ENCODE data around the gene SLC35E2B. TPM values are rescaled to one million over a fixed set of nuclear protein-coding genes. Genes with fewer than 3 reads are reported as not detected.
"Not testable (repeated sequence)": the region's sequence is repeated elsewhere in the genome, so short reads cannot be mapped to it uniquely, and the experiment has no call there.

SLC35E2B gene
- total RNA-seq, 3 donors from 2014 or later (not counting 1 experiment from before 2014, with no cell fraction given) = 57.6 to 79.9 (median 61.8) TPM

GRCh38 chr1:1724035-1724864, 31.7 kb upstream of the SLC35E2B start, which contains the start of gene CDK11A:
Gene CDK11A (minus strand): TSS chr1:1724357. CDS start chr1:1722818, 1,539 bp downstream.
- peak within 1 kb of the TSS; percentile 96 for H3K4me3 Mint-ChIP-seq
- H3K4me1 Mint-ChIP-seq; H3K27me3 ChIP-seq (ENCODE audit: control insufficient read depth, insufficient read depth, low read length); H3K9me3 ChIP-seq (ENCODE audit: control insufficient read depth, insufficient read depth, low read length); H3K4me1 ChIP-seq (ENCODE audit: control insufficient read depth, insufficient read depth, low read length); intact Hi-C loops (cut with micrococcal nuclease); H3K36me3 Mint-ChIP-seq; H3K9me3 Mint-ChIP-seq; H3K27me3 Mint-ChIP-seq (ENCODE audit: low read depth in 2 of 2): not testable (repeated sequence)
- ATAC-seq (peak; percentile 93 to 99 (median 95)), DNase-seq (peak; percentile 97 to 100)
- under 1% methylated on average over 45 of the region's 78 CpGs for WGBS (ENCODE audit: insufficient coverage)
- peaks cover 18% of the 10 kb centered on the region for H3K36me3 ChIP-seq (ENCODE audit: control insufficient read depth, insufficient read depth, low read length)
- H3K27ac ChIP-seq (ENCODE audit: low read length) = peak within 1 kb of the TSS; percentile 81
- peak within 1 kb of the TSS; percentile 97 for H3K27ac Mint-ChIP-seq
- H3K4me3 ChIP-seq (ENCODE audit: low read length) = peak within 1 kb of the TSS; percentile 58

DNA sequence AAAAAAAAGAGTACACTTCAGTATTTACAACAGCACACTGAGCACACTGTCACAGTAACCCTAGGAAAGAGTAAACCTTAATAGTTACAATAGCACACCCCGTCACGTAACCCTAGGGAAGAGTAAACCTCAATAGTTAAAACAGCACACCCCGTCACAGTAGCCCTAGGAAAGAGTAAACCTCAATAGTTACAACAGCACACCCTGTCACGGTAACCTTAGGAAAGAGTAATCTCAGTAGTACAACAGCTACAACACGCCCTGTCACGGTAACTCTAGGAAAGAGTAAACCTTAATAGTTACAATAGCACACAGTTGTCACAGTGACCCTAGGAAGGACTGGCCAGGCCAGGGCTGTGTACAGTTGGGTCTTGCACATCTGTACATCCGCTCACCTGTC, 28.6 kb upstream of the SLC35E2B start:
- Histone ChIP-seq H3K4me1 (ENCODE audit: control insufficient read depth, insufficient read depth, low read length) (peaks cover 4% of the 10 kb centered on the region), H3K27ac (ENCODE audit: low read length) (no peak overlapping the region), H3K4me3 (ENCODE audit: low read length) (no peak overlapping the region), H3K36me3 (ENCODE audit: control insufficient read depth, insufficient read depth, low read length) (peaks cover 30% of the 10 kb centered on the region), H3K27me3 (ENCODE audit: control insufficient read depth, insufficient read depth, low read length) (no peaks in the 10 kb centered on the region), H3K9me3 (ENCODE audit: control insufficient read depth, insufficient read depth, low read length) (no peaks in the 10 kb centered on the region)
- WGBS (ENCODE audit: insufficient coverage) = 81% methylated on average over 7 of the region's 7 CpGs
- Mint-ChIP-seq H3K4me3 (no peak overlapping the region), H3K27ac (peak overlapping the region in 1 of 2 donors; percentile 18), H3K4me1 (peaks cover 0 to 8% of the 10 kb centered on the region in 2 donors), H3K9me3 (no peaks in the 10 kb centered on the region), H3K36me3 (peaks cover 5% of the 10 kb centered on the region), H3K27me3 (ENCODE audit: low read depth in 2 of 2) (no peaks in the 10 kb centered on the region)
- ATAC-seq = no peak
- intact Hi-C loops (cut with micrococcal nuclease) = no loop called here
- DNase-seq = no peak
- no peak for TF ChIP-seq CTCF (IDR thresholded peaks at IDR 0.05)

- DNase-seq; H3K9me3 Mint-ChIP-seq; H3K4me3 ChIP-seq (ENCODE audit: low read length); H3K36me3 Mint-ChIP-seq; H3K4me3 Mint-ChIP-seq; H3K27ac ChIP-seq (ENCODE audit: low read length); ATAC-seq; H3K27me3 ChIP-seq (ENCODE audit: control insufficient read depth, insufficient read depth, low read length); H3K27me3 Mint-ChIP-seq (ENCODE audit: low read depth in 2 of 2); H3K9me3 ChIP-seq (ENCODE audit: control insufficient read depth, insufficient read depth, low read length); H3K4me1 Mint-ChIP-seq; H3K4me1 ChIP-seq (ENCODE audit: control insufficient read depth, insufficient read depth, low read length); H3K27ac Mint-ChIP-seq: not testable (repeated sequence)
- intact Hi-C loops (cut with micrococcal nuclease) = loop anchor here (5.0 kb wide), 1 partner anchor 68 kb away; no protein-coding TSS in a partner anchor
- H3K36me3 ChIP-seq (ENCODE audit: control insufficient read depth, insufficient read depth, low read length) = peaks cover 28% of the 10 kb centered on the region
- 94% methylated on average over 12 of the region's 18 CpGs for WGBS (ENCODE audit: insufficient coverage)
Observed at GRCh38 chr1:1715109-1715883, 22.7 kb upstream of the SLC35E2B start.

- H3K9me3 ChIP-seq (ENCODE audit: control insufficient read depth, insufficient read depth, low read length); H3K27me3 ChIP-seq (ENCODE audit: control insufficient read depth, insufficient read depth, low read length); H3K4me1 ChIP-seq (ENCODE audit: control insufficient read depth, insufficient read depth, low read length); H3K27me3 Mint-ChIP-seq (ENCODE audit: low read depth in 2 of 2); H3K36me3 ChIP-seq (ENCODE audit: control insufficient read depth, insufficient read depth, low read length); H3K27ac Mint-ChIP-seq; H3K4me1 Mint-ChIP-seq; ATAC-seq; H3K27ac ChIP-seq (ENCODE audit: low read length); H3K36me3 Mint-ChIP-seq; H3K4me3 ChIP-seq (ENCODE audit: low read length); intact Hi-C loops (cut with micrococcal nuclease); DNase-seq; H3K4me3 Mint-ChIP-seq; H3K9me3 Mint-ChIP-seq: not testable (repeated sequence)
- 100% methylated on average over 1 of the region's 20 CpGs for WGBS (ENCODE audit: insufficient coverage)
Observed at GRCh38 chr1:1707897-1708296, 15.3 kb upstream of the SLC35E2B start.

DNA sequence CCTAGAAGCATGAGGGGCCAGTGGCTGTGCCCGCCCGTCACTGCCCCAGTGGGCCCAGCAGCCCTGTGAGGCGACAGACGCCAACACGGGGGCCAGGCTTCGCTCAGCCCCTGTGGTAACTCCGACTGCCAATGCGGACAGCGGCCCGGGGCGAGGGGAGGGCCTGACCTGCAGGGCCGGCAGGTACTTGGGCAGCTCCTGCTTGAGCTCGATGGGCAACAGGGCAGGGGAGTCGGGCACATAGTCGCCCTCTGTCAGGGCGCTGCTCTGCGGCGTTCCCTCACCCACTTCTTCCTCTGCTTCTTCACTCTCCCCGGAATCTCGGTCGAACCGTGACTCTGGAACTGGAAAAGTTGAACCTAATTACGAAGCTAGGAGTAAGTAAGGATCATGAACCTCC, 14.6 kb upstream of the SLC35E2B start:
- H3K27ac Mint-ChIP-seq; H3K4me1 Mint-ChIP-seq; H3K4me3 ChIP-seq (ENCODE audit: low read length); H3K4me1 ChIP-seq (ENCODE audit: control insufficient read depth, insufficient read depth, low read length); H3K27ac ChIP-seq (ENCODE audit: low read length); H3K27me3 ChIP-seq (ENCODE audit: control insufficient read depth, insufficient read depth, low read length); DNase-seq; H3K9me3 ChIP-seq (ENCODE audit: control insufficient read depth, insufficient read depth, low read length); H3K4me3 Mint-ChIP-seq; H3K9me3 Mint-ChIP-seq; H3K27me3 Mint-ChIP-seq (ENCODE audit: low read depth in 2 of 2); ATAC-seq; intact Hi-C loops (cut with micrococcal nuclease); H3K36me3 ChIP-seq (ENCODE audit: control insufficient read depth, insufficient read depth, low read length); H3K36me3 Mint-ChIP-seq: not testable (repeated sequence)
- 100% methylated on average over 3 of the region's 23 CpGs for WGBS (ENCODE audit: insufficient coverage)

DNA sequence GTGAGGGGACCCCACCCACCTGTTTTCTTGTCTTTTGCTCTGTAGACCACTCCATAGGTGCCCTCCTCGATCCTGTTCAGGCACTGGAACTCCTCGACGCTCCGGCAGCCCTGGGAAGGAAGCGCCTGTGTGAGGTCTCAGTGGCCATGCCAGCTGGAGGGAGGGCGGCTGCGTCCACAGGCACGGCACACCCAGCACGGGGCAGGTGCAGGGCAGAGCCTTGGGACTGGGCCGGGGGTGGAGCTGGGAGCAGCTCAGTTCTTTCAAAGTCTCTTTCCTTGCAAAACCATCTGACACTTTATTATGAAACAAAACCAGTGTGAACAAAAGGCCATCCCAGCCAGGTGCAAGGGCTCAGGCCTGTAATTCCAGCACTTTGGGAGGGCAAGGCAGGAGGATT, 13.0 kb upstream of the SLC35E2B start:
- no CpG with 5 or more reads among the region's 10 CpGs for WGBS (ENCODE audit: insufficient coverage)
- H3K27ac Mint-ChIP-seq; H3K36me3 Mint-ChIP-seq; H3K4me3 ChIP-seq (ENCODE audit: low read length); DNase-seq; H3K36me3 ChIP-seq (ENCODE audit: control insufficient read depth, insufficient read depth, low read length); H3K4me1 ChIP-seq (ENCODE audit: control insufficient read depth, insufficient read depth, low read length); ATAC-seq; H3K9me3 Mint-ChIP-seq; H3K9me3 ChIP-seq (ENCODE audit: control insufficient read depth, insufficient read depth, low read length); H3K4me3 Mint-ChIP-seq; H3K27me3 ChIP-seq (ENCODE audit: control insufficient read depth, insufficient read depth, low read length); H3K27me3 Mint-ChIP-seq (ENCODE audit: low read depth in 2 of 2); intact Hi-C loops (cut with micrococcal nuclease); H3K27ac ChIP-seq (ENCODE audit: low read length); H3K4me1 Mint-ChIP-seq: not testable (repeated sequence)

Data from natural killer cell (primary cell).